HG03439 (cell line): ENCODE results near the gene VAC14.

Source experiments
- ATAC-seq: cut with Tn5 transposase; IDR thresholded peaks from one replicate; pipeline ENCODE4 v1.9.1; 2021; ENCODE audit warnings: mild to moderate bottlenecking, moderate library complexity; ENCODE audit not compliant: unreplicated experiment

Gene VAC14

DNA sequence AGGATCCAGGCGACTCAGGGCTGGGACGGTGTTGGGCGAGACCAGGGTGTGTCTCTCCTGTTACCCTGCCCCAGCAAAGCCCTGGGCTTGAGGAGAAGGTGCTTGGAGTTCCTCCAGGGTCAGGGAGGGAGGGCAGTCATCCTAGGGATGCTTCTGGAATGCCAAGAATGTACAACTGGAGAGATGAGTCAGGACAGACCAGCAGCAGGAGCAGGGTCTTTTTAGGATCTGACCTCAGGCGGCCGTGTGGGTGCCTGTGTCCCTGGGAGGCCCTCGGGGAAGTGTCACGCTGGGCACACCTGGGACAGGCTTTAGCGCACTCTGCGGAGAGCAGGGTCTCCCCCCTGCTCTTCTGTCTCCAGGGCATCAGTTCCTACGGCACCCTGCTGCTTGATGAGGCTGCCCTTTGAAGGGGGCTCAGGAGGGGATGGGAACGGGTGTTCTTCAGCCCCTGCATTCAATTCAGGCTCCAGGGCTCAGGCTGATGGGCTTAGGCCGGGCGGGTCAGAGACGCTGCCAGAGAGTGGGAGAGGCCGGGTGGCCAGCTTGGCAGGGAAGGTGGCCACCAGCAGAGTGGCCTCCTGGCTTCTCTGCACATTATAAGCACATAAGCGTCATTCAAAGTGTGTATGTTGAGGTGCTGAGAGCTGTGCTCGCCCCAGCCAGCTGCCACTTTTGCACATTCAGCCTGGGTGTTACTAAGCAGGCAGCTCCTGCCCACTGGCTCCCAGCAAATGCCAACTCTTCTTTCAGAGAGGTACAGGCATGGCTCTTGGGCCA lies 106.7 kb downstream of the VAC14 start:
- no peak for ATAC-seq

DNA sequence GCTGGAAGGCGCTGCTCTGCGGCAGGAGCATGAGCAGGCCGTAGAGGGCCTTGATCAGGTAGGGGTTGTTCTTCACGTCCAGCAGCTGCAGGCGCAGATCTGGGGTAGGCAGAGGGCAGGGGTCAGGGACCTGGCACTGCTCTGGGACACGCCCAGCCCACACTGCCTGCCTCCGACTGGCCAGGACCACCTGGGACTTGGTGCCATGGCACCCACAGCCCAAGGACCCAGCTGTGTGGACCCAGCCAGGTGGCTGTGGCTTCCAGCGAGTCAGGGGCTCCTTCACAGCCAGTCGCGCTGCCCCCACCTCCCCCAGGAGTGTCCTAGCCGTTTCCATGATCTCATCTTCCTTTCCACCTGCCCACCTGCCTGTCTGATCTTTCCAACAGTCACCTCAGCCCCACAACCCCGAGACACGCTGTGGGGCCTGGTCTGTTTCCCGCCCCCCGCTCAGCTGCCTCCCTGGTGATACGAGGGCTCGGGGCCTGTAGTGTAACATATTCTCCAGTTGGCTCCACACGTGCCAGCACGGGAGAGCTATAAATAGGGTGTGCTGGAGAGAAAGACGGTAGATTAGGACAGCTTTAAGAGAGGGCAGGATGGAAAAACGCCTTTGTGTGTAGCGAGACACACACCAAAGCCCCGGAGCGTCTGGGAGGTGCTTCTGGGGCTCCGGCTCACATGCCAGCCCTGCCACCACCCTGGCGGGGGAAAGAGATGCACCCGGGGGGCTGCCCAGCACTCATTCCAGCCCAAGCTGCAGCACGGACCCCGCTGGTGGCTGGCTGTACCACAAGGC lies 107.9 kb downstream of the VAC14 start:
- no peak for ATAC-seq

DNA sequence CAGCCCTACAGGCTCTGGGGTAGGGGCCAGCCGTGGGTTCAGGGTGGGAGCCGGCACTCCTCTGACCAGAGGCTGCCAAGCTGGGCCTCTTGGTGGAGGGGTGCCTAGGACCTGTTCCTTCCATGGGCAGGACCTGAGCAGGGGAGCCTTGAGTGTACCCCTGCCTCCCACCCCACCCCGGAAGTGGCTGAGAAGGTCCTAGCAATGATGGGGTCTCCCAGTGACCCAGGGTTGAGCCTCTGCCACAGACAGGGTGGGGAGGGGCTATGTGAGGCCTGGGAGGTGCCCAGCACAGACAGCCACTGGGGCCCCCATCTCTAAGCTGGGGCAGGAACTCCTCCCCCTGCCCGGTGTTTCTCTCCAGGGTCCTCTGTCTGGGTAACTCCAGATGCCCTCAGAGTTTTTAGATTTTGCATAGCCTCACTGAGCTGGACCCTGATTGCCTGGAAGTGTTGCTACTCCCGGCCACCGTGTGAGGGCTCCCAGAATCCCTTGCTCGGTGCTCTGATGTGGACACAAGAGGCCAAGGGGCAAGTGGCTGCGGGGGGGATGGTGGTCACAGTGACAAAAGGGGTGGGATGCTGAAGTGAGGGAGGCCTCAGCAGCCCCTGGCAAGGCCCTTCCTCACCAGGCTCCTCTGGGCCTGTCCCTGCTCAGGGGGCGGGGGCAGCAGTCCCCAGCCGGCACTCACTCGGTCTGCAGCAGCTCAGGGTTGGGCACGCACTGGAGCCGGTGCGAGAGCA lies 108.7 kb downstream of the VAC14 start:
- no peak for ATAC-seq

DNA sequence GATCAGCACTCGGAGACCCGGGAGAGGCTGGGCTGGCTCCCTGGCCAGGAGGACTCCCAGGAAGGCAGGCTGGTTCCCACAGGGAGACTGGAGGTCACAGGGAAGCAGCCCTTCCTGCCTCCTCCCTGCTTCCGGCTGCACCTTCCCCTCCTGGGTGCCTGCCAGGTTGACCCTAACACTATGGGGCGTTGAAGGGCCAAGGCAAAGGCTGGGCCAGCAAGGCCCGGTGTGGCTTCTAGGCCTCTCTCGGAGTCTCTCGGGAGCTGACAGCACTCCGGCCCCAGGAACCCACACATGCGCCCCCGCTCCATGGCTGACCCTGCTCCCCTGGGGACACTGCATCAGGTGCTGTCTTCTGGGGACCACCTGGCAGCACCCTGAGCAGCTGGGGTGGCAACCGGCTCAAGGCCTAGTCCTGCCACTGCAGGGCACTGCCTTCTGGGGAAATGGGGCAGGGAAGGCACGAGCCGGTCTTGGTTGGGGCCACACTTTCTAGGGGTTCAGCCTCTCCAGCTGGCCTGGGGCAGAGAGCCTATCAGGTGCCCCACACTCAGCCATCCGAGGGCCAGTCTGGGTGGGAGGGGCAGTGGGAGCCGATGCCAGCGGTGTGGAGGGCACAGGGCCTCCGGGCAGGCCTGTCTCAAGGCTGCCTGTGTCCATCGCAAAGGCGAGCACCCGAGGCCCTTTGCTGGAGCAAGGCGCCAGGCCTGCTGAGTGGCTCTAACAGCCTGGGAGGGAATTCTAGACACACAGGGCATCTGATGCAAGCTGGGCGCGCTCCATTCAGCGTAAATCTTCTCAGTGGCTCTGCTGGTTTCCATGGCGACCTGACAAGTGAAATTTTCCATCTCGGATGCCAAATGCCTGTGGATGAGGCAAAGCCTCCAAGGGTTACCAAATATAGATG lies 109.5 kb downstream of the VAC14 start:
- no peak for ATAC-seq

DNA sequence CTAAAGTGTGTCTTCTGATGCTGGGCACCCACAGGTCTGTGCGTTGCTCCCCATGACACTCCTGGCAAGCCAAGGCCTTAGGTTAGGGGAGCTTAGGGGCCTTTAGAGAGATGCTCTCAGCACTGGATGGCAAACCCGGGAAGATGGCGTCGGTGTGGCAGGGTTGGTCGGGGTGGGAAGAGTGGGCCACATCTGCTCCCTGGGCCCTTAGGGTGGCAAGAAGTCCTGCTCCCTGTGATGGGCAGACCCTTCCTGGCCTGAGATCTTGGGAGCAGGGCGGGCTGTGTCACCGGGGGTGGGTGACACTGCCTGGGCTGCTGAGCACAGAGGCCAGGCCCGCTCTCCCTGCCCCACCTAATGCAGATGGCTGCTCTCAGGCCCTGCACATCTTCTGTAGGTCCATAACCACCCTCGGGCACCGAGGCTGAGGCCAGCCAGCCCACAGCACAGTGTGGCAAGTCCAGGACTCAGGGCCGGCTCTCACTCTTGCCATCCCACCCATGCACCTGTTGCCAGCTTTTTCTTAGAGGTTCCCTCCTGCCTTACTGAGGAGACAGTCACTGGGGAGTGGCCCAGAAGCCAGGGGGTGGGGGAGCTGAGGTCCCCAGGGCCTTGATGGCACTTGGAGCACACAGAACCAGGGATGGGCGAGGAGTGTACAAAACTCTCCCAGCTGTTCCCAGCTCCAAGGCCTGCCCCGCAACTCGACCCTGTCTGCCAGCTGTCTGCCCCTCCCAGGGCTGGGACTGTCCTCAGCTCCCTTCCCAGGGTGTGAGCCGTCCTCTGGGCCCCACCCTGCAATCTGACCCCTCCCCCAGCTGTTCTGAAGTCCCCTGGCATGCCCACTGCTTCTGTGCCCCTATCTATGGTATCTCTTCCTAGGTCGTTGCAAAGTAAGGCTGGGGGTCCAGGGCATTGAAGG lies 110.7 kb downstream of the VAC14 start:
- no peak for ATAC-seq

DNA sequence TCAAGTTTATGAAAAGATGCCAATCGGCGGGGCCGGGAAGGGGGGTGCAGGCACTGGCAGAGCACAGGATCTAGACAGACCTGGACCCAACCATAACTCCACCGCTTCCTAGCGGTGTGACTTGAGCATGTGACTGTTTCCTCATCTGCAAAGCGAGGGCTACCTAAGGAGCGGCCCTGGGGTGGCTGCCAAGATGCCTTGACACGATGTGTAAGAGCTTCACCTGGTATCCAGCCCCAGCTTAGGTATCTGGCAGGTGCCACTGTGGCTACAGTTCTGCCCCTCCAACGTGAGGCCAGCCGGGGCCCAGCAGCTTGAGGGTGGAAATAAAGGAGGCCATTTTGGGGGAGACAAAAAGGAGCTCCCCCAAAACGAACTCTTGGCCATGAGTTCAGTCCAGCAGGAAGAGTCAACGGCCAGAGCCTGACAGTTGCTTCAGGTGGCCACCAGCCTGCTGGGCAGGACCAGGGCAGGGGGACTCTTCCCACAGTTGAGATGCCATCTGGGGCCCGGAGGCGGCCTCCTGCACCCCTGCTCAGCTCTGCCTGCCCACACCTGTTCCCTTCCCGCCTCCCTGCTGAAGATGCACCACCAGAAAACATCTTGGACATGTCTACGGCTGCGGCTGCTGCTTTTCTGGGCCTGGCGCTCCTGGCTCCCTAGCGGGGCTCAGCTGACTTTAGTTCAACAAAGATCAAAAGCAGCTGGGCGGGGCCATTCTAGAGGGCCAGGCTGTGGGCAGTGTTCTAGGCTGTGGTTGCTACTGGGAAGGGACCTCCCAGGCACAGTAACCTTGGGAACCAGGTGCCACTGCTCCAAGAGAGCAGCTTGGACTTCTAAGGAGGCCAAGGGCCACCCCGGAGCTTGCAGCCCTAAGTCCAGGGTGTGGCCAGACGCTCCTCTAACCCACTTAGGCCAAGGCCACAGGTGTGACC lies 111.7 kb downstream of the VAC14 start:
- ATAC-seq: no peak

DNA sequence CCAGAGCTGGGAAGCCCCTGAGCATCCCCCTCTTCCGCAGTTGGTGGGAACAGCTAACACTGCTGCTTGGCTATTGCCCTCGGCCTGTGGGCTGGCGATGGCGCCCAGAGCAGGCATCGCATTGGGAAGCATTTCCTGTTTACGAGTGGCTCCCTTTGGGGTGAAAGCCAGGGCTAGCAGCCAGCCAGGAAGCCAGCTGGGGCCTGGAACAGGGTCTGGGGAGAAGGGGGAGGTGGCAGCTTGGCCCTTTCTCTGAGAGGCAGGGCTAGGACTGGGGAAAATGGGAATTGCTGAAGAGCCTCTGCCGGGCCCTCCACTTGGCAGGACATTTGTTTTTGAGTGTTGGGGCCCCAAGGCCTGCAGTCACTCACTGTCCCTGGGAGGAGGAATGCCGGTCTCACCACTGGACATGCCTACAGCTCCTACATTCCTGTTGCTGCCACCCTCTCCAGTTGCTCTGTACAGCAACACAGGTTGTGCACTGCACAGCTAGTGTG lies 112.7 kb downstream of the VAC14 start:
- no peak for ATAC-seq

DNA sequence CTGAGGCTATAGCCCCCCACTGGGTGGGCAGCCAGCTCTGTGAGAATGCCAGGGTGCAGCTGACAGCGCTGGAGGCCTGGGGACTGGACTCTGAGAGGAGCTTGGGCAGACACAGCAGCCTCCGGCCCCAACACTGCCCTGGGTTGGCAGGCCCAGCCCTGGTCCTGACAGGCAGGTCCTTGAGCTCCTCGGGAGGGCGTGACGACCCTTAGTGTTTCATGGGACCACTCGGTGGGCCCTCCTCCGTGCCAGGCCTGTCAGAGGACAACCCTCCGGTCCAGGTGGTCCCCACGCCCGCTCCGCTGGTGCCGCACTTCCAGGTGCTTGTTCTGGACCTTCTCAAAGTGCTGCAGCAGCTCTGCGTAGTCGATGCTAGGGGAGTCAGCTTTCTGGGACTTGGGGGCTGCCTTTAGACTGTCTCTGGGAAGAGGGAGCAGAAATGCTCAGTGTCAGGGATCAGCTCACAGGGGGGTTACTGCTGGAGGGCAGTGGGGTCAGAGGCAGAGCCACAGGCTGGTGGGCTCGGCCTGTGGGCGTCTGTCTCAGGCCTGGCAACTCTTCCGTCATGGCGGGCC lies 113.2 kb downstream of the VAC14 start:
- no peak for ATAC-seq

DNA sequence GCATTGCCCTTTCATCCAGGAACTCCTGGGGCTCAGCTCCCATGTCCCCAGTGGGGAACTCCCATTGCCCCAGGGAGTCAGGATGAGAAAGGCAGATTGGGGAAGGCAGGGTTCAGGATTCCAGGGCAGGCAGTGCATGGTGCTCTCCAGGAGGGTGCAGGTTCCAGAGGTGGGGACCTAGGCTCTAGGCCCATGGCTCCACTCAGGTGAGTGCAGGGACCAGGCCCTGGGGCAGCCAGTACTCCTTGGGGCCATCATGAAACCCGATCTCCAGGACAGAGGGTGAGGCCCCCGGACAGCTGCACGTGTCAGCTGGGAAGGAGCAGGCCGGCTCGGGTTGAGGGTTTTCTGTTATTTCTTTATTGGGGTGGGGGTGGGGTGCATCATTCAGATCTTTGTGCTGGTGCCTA lies 113.9 kb downstream of the VAC14 start:
- no peak for ATAC-seq

DNA sequence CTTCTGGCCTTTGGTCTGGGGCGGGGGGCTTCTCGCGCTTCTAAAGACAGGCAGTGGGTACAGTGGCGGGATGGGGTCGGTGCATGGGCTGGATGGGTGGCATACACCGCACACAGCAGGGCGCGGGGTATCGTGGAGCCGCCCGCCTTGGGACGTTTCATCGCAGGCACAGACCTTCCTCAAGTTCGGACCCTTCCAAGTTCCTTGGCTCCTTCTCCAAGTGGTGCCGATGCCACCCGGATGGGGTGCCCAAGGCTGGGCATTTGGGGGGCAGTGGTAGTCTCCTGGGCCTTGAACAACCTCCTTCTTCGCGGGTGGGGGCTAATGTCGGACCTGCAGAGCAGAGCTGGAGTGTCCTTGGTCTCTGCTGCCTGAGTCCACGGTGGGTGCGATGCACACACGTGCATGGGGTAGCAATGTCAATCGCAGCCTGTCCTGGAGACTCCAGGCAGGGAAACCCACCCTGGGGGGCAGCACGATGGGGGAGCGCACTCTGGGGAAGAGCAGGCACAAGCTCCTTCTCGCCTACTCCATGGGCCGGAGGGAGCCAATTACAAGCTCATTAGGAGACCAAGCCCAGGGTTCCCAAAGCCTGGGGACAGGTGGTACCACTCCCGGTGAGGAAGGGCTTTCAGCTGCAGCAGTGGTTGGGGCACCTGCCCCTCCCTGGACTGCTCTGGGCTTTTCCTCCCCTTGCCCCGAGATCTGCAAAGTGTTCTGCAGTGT lies 114.4 kb downstream of the VAC14 start:
- no peak for ATAC-seq

DNA sequence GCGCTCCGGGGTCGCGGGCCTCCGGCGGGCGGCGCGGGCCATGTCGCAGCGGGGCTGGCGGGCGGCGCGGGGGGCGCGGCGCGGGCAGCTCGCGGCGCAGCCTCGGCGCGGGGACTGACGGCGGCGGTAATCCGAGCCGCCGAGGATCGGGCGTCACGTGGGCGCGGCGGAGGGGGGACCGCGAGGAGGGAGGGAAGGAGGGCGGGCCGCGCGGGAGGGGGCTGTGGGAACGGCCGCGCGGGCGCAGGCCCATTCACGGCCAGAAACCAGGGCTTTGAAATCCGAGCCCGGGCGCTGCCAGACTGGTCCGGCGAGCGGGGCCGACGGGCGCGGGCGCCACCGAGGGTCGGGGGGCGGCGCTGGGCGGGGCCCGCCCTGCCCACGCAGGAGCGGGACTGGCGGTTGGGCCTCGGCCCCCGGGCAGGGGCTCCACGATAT lies 115.0 kb downstream of the VAC14 start, which contains the start of gene MTSS2:
TSS of gene MTSS2 (minus strand) at position 116 of the 438 bp plus-strand sequence. CDS start 262 bp downstream, outside the sequence.
- ATAC-seq: no peak

DNA sequence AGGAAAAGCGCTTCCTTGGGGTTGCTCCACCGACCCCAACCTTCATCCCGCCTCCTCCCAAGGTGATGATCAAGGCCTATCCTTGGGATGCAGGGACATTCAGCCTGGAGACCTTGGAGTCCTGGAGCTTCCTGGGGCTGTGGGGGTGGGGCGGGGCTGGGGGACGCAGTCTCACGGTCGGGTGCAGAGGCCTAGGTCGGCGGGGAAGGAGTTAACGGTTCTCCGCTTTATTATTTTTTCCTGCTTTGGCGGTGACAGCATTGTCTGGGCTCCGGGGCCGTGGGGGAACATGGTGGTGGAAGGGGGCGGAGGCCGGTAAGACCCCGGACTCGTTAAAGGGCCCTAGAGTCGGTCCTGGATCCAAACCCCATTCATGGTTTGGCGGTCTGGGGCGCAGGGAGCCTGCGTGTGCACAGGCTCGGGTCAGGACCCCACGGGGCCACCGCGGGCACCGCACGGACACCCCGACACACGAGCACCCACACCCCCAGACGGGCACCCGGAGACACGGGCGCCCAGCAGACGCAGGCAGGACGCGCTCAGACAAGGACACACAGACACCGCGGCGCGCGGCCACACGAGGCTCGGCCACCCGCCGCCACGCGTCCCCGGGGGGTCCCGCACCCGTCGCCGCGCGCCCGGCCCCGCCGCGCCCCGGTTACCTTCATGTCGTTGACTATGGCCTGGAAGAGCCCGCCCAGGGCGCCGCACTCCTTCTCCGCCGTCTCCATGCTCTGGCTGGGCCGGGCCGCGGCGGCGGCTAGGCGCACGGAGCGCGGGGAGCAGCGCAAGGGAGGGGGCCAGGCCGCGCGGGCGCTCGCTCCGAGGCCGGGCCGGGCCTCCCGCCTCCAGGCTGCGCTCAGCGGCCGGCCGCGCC lies 115.7 kb downstream of the VAC14 start:
- no peak for ATAC-seq

DNA sequence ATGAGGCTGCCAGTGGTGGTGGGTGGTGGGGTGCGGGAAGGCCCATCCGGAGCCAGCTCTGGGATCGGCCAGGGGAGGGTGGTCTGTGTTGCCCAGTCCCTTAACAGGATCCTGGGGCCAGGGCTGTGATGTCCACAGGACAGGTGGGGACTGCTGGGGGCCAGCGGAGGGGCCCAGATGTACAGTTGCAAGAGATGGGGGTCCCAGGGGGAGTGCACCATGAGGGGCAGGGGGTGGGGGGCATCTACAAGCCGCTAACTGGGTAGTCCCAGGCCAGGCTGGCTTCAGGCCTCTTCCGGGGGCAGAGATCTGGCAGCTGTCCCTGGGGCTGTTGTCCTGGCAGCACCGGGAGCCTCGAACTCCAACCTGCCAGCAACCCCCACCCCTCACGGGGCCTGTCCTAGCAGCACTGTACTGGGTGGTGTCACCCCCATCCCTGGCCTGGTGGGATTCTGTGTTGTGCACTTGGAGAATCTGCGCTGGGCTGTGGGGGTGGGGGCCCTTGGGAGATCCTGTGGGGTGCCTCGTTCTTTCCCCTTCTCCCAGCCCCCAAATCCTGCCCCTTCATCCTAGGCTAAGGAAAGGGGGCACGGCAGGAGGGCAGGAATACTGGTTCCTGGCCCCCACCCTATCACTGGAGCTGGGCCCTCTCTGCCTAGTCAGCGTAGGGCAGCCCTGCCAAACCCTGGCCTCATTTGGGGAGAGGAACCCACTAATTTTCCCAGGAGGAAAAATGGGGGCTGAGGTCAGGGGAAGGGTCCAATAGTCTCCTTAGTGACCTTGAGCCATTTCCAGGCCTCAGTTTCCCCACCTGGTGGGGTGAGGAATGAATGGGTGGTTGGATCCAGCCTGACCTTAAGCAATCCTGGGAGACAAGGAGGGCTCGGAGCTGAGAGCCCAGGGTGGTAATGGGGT lies 116.6 kb downstream of the VAC14 start:
- no peak for ATAC-seq

DNA sequence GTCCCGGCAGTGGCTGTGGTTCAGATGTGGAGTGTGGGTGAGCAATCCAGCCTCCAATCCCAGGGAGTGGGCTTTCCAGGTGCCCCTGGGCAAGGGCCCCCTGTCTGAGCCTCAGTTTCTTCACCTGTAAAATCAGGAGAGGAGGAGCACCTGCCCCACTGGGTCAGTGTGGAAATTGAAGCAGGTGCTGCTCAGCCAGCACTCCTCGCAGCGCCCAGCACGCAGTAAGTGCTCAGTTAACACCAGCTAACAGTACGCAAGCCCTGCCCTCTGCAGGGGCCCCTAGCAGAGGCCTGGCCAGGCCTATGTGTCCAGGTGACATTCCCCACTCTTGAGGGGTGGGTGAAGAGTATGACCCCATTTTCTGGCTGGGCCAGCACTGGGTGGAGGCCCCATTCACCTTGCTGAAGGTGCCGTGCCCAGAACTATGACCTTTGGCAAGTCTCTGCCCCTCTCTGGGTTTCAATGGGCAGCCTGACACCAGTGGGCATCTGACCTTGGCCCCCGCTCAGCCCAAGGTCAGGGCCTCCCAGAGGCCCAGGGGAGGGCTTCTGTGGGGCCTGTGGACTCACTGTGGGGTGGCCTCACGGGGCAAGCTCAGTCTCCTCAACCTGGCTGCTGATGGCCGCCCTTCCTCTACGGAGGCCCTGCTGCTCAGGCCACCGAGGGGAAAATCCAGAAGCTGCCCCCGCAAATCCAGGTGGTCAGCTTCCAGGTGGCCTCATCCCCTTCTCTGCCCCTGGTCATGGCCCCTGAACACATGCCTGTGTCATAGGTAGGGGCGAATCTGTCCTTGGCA lies 117.6 kb downstream of the VAC14 start:
- no peak for ATAC-seq
